Endothelial cell of umbilical vein (primary cell): ENCODE measurements around the gene TLE1. TPM values are rescaled to one million over a fixed set of nuclear protein-coding genes. Genes with fewer than 3 reads are reported as not detected.

ENCODE experiments used
- BruUV-seq: library from RNA; stranded (reverse); fragments of 400-500 nt; replicated peaks from 2 replicates; lab custom pipeline; 2021; lab: Mats Ljungman, UMichigan
- CTCF ChIA-PET: fragments of 300-600, 350-600 bp; sonication (Branson Sonifier 250); formaldehyde crosslinking; loops from one replicate; lab custom pipeline; 2021; ENCODE audit warnings: antibody characterized with exemption, inconsistent platforms; lab: Charles Lee
- POLR2A ChIA-PET: fragments of 300-600, 350-600 bp; sonication (Branson Sonifier 250); formaldehyde crosslinking; loops from one replicate; lab custom pipeline; 2021; ENCODE audit warnings: antibody characterized with exemption, inconsistent platforms; lab: Charles Lee
- DNase-seq: peaks from one replicate; pipeline ENCODE4 v3.0.0-alpha.2; 2011; ENCODE audit warnings: low read depth, low spot score
- FAIRE-seq: peaks from 2 replicates; lab custom pipeline; 2011; peaks lifted over from hg19 to GRCh38; lab: Jason Lieb, UNC
- H2AFZ ChIP-seq: 2 replicates; pipeline ENCODE4 v1.6.0; 2012; ENCODE audit warnings: low read depth, low read length, control low read depth, inconsistent platforms
- H3K27ac ChIP-seq: 2 replicates; pipeline ENCODE4 v1.5.1; 2011; ENCODE audit warnings: low read depth, mild to moderate bottlenecking, control low read depth, low read length, moderate library complexity; ENCODE audit not compliant: insufficient read depth
- H3K27me3 ChIP-seq, 2 experiments: 2 replicates each; pipeline versions ENCODE4 v1.6.0 to v1.6.1; 2011; ENCODE audit warnings: low read length in 2 of 2, mixed read lengths in 1 of 2; ENCODE audit not compliant: control insufficient read depth in 2 of 2, insufficient read depth in 2 of 2
- H3K36me3 ChIP-seq, 2 experiments: 2 replicates in 1 of 2; 3 replicates in 1 of 2; pipeline ENCODE4 v1.5.1; 2011; ENCODE audit warnings: low read length in 2 of 2, mild to moderate bottlenecking in 1 of 2, moderate library complexity in 1 of 2; ENCODE audit not compliant: control insufficient read depth in 2 of 2, insufficient read depth in 2 of 2; ENCODE audit errors: extremely low read depth in 1 of 2
- H3K4me1 ChIP-seq: 3 replicates; pipeline ENCODE4 v1.5.1; 2011; ENCODE audit warnings: mild to moderate bottlenecking, low read length; ENCODE audit not compliant: control insufficient read depth, insufficient read depth; ENCODE audit errors: extremely low read depth
- H3K4me2 ChIP-seq: 2 replicates; pipeline ENCODE4 v1.6.1; 2011; ENCODE audit warnings: low read length, control low read depth, mixed read lengths; ENCODE audit not compliant: insufficient read depth
- H3K4me3 ChIP-seq, 3 experiments: fragments of 200-600 bp in 1 of 3; sonication (generic), shearing (Covaris generic) in 1 of 3; replicated peaks in 1 of 3; 2 replicates each; pipeline ENCODE4 v1.5.1; 2011 to 2016; ENCODE audit warnings: control low read depth in 3 of 3, low read length in 3 of 3, mild to moderate bottlenecking in 2 of 3, inconsistent platforms in 1 of 3, low read depth in 1 of 3, moderate library complexity in 1 of 3; ENCODE audit not compliant: insufficient read depth in 1 of 3
- H3K79me2 ChIP-seq: 2 replicates; pipeline ENCODE4 v1.6.0; 2012; ENCODE audit warnings: low read length, inconsistent platforms; ENCODE audit not compliant: control insufficient read depth, insufficient read depth
- H3K9ac ChIP-seq: replicated peaks from 2 replicates; pipeline ENCODE3; 2011; ENCODE audit warnings: low read length, control low read depth; ENCODE audit not compliant: insufficient read depth; ENCODE audit errors: extremely low read depth
- H3K9me1 ChIP-seq: replicated peaks from 3 replicates; pipeline ENCODE4 v1.6.0; 2011; ENCODE audit warnings: mild to moderate bottlenecking, low read length; ENCODE audit not compliant: control insufficient read depth, insufficient read depth; ENCODE audit errors: extremely low read depth
- H3K9me3 ChIP-seq: replicated peaks from 2 replicates; pipeline ENCODE4 v1.5.1; 2012; ENCODE audit warnings: low read length, inconsistent platforms; ENCODE audit not compliant: control insufficient read depth, insufficient read depth
- H4K20me1 ChIP-seq: replicated peaks from 2 replicates; pipeline ENCODE3; 2011; ENCODE audit warnings: mild to moderate bottlenecking, low read length; ENCODE audit not compliant: control insufficient read depth, insufficient read depth; ENCODE audit errors: extremely low read depth
- CTCF ChIP-seq, 2 donors: IDR thresholded peaks; 1 replicate in 1 of 2; 2 replicates in 1 of 2; pipeline ENCODE4 v1.5.1; 2011; ENCODE audit warnings: low read length in 2 of 2, mild to moderate bottlenecking in 2 of 2, moderate library complexity in 2 of 2, control low read depth in 1 of 2, inconsistent platforms in 1 of 2, low read depth in 1 of 2; ENCODE audit not compliant: insufficient read depth in 1 of 2; ENCODE audit errors: extremely low read depth in 1 of 2
- EZH2 ChIP-seq: IDR thresholded peaks from 2 replicates; pipeline ENCODE4 v1.6.1; 2012; ENCODE audit warnings: borderline replicate concordance, low read depth, mild to moderate bottlenecking, moderate library complexity, low read length, inconsistent platforms; ENCODE audit not compliant: severe bottlenecking
- FOS ChIP-seq: IDR thresholded peaks from 2 replicates; pipeline ENCODE4 v1.6.1; 2011; ENCODE audit warnings: mild to moderate bottlenecking, low read length, moderate library complexity, borderline replicate concordance; ENCODE audit not compliant: insufficient read depth
- GATA2 ChIP-seq: IDR thresholded peaks from 2 replicates; pipeline ENCODE4 v1.7.0; 2011; ENCODE audit warnings: low read depth, mild to moderate bottlenecking, moderate library complexity, mixed read lengths, low read length; ENCODE audit not compliant: insufficient read length, insufficient read depth
- JUN ChIP-seq: IDR thresholded peaks from 2 replicates; pipeline ENCODE4 v1.6.1; 2011; ENCODE audit warnings: borderline replicate concordance, low read depth; ENCODE audit not compliant: insufficient read length, insufficient read depth
- MAX ChIP-seq: IDR thresholded peaks from 2 replicates; pipeline ENCODE4 v1.6.1; 2011; ENCODE audit not compliant: insufficient read depth, insufficient read length
- MYC ChIP-seq: IDR thresholded peaks from one replicate; pipeline ENCODE4 v1.6.1; 2011; ENCODE audit warnings: mild to moderate bottlenecking, low read depth, low read length
- POLR2A ChIP-seq: IDR thresholded peaks from 2 replicates; pipeline ENCODE4 v1.6.1; 2012; ENCODE audit warnings: low read depth, mild to moderate bottlenecking, control low read depth, low read length
- POLR2AphosphoS5 ChIP-seq: IDR thresholded peaks from 2 replicates; pipeline ENCODE4 v1.6.1; 2012; ENCODE audit warnings: low read depth, mild to moderate bottlenecking, control low read depth, low read length, moderate library complexity; ENCODE audit not compliant: insufficient read depth
- dilution Hi-C: fragments of 300-500 bp; cut with MboI; formaldehyde crosslinking; loops from one replicate; pipeline ENCODE4 v1.15.0; 2019; ENCODE audit warnings: low sequenced_read_pairs; ENCODE audit not compliant: extremely low pct_ligation_motif_present
- intact Hi-C: fragments of 100-400 bp; cut with micrococcal nuclease; formaldehyde crosslinking; loops from one replicate; pipeline ENCODE4 v1.10.0; 2022
- polyA plus RNA-seq, 4 experiments: library from polyadenylated mRNA; depleted of rRNA in 3 of 4; stranded (reverse) in 3 of 4; unstranded in 1 of 4; fragments of >200 nt; gene quantifications; 2 replicates each; pipeline versions ENCODE4 v1.2.1 to v1.2.3, GENCODE V29; 2011 to 2012; ENCODE audit warnings: missing spikeins in 1 of 4
- total RNA-seq: library from RNA; stranded (reverse); gene quantifications from 2 replicates; pipeline ENCODE4 v1.2.3, GENCODE V29; 2021

The TLE1 gene
- total and polyA plus RNA-seq, 2 donors (not counting 3 experiments of a cell fraction or from before 2014, with no cell fraction given) = 55.0 to 58.2 TPM

GRCh38 chr9:81604306-81605169 is 84.8 kb downstream of the TLE1 start:
- no peak for TF ChIP-seq CTCF (IDR thresholded peaks at IDR 0.05; ENCODE audit: extremely low read depth in 1 of 2, insufficient read depth in 1 of 2, low read depth in 1 of 2, low read length in 2 of 2)
- H3K27me3 ChIP-seq = no peaks in the 10 kb centered on the region
- no peak overlapping the region for H3K4me3 ChIP-seq
- no peak overlapping the region for H3K9ac ChIP-seq
- intact Hi-C loops = no loop called here
- H3K4me2 ChIP-seq = no peak overlapping the region
- no peaks in the 10 kb centered on the region for H3K9me3 ChIP-seq
- peaks cover 18% of the 10 kb centered on the region for H3K4me1 ChIP-seq
- H4K20me1 ChIP-seq = no peaks in the 10 kb centered on the region
- FAIRE-seq = no peak
- H3K27ac ChIP-seq = no peak overlapping the region
- no peak for DNase-seq
- H2AFZ ChIP-seq = no peak overlapping the region
- ChIA-PET POLR2A (no interaction called here), CTCF (interaction anchor here (1.4 kb wide), 1 partner anchor 16 kb away, joined by 3 read pairs; no protein-coding TSS in a partner anchor)
- no peaks in the 10 kb centered on the region for H3K9me1 ChIP-seq
- dilution Hi-C loops = no loop called here
- no peaks in the 10 kb centered on the region for H3K79me2 ChIP-seq
- no TSS peak for BruUV-seq
- peaks cover 14% of the 10 kb centered on the region in 2 experiments for H3K36me3 ChIP-seq

GRCh38 chr9:81602887-81603680 is 86.3 kb downstream of the TLE1 start:
- Histone ChIP-seq H3K4me2 (no peak overlapping the region), H3K9me1 (no peaks in the 10 kb centered on the region), H3K27me3 (no peaks in the 10 kb centered on the region), H3K79me2 (no peaks in the 10 kb centered on the region), H3K4me1 (peaks cover 26% of the 10 kb centered on the region), H3K4me3 (no peak overlapping the region), H3K9ac (no peak overlapping the region), H3K9me3 (no peaks in the 10 kb centered on the region), H3K27ac (no peak overlapping the region), H2AFZ (no peak overlapping the region), H3K36me3 (peaks cover 13 to 14% of the 10 kb centered on the region in 2 experiments), H4K20me1 (no peaks in the 10 kb centered on the region)
- ChIA-PET POLR2A (no interaction called here), CTCF (interaction anchor here (1.3 to 1.4 kb wide), 3 partner anchors 15 to 80 kb away, joined by 3 to 5 read pairs (median 3); no protein-coding TSS in a partner anchor)
- TF ChIP-seq FOS = no peak
- no peak for TF ChIP-seq MAX
- TF ChIP-seq JUN = no peak
- TF ChIP-seq POLR2AphosphoS5 = no peak
- no peak for TF ChIP-seq POLR2A
- TF ChIP-seq MYC = no peak
- TF ChIP-seq CTCF (IDR thresholded peaks at IDR 0.05; ENCODE audit: extremely low read depth in 1 of 2, insufficient read depth in 1 of 2, low read depth in 1 of 2, low read length in 2 of 2) = no peak
- TF ChIP-seq GATA2 = no peak
- no peak for TF ChIP-seq EZH2
- FAIRE-seq (no peak), DNase-seq (peak; percentile 78)
- no TSS peak for BruUV-seq
- intact Hi-C loops = no loop called here
- dilution Hi-C loops = no loop called here
